T-helper 1 cell (primary cell): ENCODE measurements around the gene ZNF260.
"Not testable (repeated sequence)": the region's sequence is repeated elsewhere in the genome, so short reads cannot be mapped to it uniquely, and the experiment has no call there.

ENCODE experiments used
- DNase-seq, 5 donors: peaks; one replicate each; pipeline ENCODE4 v3.0.0-alpha.2; 2012 to 2020
- total RNA-seq, 4 donors: gene quantifications; one replicate each; lab custom pipeline; 2026; lab: John Stamatoyannopoulos, UW

Gene ZNF260
- total RNA-seq, result 6.3 to 21.1 (median 12.9) reads per million in 4 donors

GRCh38 chr19:36528194-36528920 is at the start of gene ZNF260:
Gene ZNF260, minus strand, starts transcription at chr19:36528271. Its CDS starts 13,033 bp downstream, at chr19:36515238.
- peak; percentile 85 to 93 (median 88) for DNase-seq

- no peak for DNase-seq
These were observed 49.4 kb upstream of the ZNF260 start for GRCh38 chr19:36577271-36577996.

DNA sequence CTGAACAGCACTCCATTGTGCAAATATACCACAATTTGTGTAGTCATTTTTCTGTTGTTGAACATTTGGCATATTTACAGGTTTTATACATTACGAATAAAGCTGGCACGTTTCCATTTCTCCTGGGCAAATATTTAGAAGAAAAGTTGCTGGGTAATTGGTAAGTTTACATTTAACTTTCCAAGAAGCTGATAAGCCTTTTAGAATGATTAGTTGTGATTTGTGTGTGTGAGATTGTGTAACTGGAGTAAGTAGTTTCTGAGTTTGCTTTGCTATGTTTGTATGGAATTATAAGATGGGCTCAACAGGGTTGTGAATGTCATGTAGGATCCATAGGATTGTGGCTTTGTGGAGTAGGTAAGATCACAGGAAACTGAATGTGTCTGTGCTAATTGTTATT is 46.7 kb upstream of the ZNF260 start:
- no peak for DNase-seq

DNA sequence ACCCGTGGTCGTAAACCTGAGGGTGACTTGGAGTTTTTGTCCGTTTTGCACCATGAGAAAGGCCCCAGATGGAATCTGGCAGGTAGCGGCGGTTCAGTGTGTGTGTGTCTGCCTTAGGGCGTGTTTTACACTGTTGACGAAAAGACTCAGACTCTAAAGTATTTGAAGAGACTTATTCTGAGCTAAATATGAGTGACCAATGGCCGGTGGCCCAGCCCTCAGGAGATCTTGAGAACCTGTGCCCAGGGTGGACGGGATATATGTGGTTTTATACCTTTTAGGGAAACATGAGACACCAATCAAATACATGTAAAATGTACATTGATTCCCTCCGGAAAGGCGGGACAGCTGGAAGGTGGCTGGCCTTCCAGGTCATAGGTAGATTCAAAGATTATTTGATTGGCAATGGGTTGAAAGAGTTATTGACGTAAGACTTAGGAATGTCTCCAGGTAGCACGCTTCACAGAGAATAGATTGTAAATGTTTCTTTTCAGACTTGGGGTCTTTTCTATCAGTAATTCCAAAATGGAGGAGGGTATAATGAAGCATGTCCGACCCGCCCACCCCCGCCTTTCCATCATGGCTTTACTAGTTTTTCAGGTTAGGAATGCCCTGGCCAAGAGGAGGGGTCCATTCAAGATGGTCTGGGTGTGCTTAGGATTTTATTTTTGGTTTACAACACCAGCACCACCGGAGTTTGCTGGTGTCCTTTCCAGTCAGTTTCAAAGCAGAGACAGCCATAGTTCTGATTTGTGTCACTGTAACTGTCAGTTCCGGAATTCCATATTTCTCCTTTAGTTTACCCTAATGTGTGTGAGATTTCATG is 46.0 kb upstream of the ZNF260 start:
- no peak for DNase-seq

DNA sequence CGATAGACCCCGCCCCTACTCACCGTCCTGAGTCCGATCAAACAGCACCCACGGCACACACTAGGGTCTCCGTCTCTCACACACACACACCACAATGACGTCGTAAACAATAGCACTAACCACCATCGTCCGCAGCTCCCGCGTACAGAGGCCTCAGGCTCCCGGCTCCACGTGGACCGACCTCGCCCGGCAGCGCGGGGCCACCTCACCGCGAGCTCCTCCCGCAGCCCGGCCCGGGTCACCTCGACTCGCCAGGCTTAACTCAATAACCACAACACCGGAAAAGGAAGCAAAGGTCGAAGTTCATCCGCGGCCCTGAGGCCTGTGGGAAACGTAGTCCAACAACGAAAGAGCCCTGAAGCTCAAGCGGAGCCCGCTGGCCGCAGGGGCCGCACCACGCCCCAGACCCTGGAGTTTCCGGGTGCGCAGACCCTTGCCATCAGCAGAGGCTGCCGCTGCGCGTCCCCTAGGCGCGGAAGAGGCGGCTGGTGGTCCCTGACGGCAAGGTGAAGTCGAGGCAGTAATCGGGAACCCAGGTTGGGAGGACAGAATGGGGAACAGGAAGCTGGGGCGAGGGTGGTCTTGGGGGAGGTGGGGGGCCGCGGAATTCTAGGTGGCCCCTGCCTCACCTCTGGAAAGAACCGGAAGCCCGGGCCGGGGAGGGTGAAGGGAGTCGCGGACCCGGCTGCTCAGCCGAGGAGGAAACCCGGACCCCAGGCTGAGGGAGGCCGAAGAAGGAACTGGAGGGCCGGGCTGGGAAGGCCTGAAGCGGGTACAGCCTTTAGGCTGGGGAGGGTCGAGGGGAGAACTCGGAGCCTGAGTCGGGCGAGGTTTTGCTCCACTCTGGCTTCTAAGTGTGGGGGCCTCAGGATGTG is 45.2 kb upstream of the ZNF260 start, which contains the start of gene ZNF529:
Gene ZNF529, minus strand, starts transcription at position 273 of the 875 bp plus-strand sequence. CDS start 946 bp downstream, outside the sequence.
- DNase-seq, result peak; percentile 70 to 89 (median 77)

DNA sequence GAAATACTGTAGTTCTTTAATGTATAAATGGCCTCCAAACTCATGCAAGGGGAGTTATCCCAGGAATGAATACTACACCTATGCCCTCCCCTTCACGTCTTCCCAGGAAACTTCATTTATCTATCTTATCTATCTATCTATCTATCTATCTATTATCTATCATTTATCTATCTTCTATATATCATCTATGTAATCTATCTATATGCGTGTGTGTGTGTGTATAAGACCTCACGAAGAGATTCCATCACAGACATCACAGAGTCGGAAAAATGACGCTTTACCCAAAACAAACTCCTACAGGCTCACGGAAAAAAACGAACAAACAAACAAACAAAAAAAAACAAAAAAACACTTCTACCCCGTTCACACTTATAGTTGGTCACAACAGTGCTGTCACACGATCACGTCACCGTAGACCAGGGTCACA is 44.5 kb upstream of the ZNF260 start:
- DNase-seq, result no peak

- no peak for DNase-seq
These were observed 36.3 kb upstream of the ZNF260 start for GRCh38 chr19:36564391-36564790.

- peak in 1 of 5 donors; percentile 1 for DNase-seq
These were observed 19.1 kb upstream of the ZNF260 start for GRCh38 chr19:36547001-36547732.

DNA sequence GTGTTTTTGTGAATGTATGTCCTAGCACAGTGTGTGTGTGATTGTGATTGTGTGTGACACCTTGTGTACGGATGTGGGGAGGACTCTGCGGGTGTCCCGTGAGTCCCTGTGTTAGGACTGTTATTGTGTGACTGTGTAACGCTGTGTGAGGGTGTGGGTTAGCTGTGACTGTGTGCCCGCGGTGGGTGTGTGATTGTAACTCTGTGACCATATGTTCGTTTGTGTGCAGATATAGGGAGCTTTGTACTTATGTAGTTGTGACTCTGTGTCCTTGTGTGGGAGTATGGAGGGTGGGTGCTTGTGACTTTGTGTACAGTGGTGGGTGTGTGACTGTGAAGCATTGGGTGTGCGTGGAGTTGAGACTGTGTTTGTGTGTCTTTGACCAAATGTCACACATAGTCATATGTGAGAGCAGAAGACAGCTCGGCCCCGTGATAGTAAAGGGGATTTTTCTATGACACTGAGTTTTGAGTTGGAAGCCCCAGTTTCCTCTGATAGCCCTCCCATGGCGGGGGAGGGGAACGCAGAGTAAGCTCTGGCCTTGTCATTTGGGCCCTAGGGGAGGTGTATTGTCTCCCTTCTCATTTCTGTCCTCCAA is 949 bp upstream of the ZNF260 start:
- DNase-seq, result peak in 2 of 5 donors; percentile 0 to 11

DNA sequence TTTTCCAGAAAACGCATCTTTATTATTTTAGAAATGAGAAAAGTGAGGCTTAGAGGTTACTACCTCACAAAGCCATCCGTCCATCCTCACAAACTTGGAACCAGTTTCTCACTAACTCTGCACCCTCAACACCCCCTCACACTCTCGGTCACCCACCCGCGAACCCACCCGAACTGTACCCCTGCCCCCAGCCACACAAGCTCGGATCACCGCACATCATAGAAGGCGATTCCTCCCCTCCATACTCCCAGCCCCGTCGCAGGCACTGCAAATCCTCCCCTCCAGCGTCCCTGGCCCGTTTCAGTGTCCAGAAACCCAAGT is 238 bp downstream of the ZNF260 start:
- no peak for DNase-seq

DNA sequence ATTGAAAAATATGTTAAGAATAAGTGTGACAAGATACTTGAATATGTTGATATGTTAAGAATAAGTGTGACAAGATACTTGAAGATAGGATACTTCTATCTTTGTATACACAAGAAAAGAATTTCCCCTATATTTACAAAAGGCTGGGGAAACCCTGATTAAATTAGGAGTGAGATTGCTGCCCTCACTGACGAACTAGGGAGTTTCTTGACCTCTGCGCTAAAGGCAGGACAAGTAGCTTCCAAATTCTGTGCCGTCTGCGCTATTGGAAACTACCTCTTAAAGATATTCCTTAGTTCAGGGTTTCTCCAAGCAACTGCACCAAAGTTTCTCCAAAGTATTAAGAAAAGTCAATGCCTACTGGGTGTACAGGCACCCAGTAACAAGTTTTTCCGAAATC is 730 bp downstream of the ZNF260 start:
- no peak for DNase-seq

- DNase-seq, result no peak
These were observed 1.5 kb downstream of the ZNF260 start for GRCh38 chr19:36526581-36526980.

DNA sequence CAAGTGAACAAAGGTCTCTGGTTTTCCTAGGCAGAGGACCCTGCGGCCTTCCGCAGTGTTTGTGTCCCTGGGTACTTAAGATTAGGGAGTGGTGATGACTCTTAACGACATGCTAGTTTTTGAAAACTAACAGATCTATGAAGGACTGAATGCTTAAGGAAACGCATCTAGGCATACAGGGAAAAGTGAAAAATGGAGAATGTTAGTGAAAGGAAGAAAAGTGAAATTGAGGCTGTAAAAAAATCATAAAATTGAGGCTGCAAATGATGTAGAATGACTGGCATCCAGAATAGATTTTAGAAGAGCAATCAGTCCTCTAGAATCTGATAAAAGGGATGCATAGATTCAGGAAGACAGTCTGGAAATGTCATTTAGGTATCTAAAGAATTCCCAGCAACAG is 3.5 kb downstream of the ZNF260 start:
- DNase-seq, result no peak

DNA sequence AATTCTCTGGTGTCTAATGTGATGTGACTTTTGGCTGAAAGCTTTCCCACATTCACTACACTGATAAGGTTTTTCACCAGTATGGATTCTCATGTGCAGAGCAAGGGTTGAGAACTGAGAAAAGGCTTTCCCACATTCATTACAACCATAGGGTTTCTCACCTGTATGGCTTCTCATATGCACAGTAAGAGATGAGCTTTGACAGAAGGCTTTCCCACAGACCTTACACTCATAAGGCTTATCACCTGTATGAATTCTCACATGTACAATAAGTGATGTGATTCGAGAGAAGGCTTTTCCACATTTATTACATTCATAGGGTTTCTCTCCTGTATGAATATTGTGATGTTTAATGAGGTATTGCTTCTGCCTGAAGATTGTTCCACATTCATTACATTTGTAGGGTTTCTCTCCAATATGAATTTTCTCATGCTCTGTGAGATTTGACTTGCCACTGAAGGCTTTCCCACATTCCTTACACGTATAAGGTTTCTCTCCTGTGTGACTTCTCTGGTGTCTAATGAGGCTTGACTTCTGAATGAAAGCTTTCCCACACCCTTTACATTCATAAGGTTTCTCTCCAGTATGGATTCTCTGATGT is 14.0 kb downstream of the ZNF260 start:
- no peak for DNase-seq

- no peak for DNase-seq
These were observed 19.7 kb downstream of the ZNF260 start for GRCh38 chr19:36508325-36508724.

GRCh38 chr19:36501973-36502372 is 26.1 kb downstream of the ZNF260 start:
- no peak for DNase-seq

- DNase-seq, result no peak
These were observed 31.1 kb downstream of the ZNF260 start for GRCh38 chr19:36497001-36497400.

DNA sequence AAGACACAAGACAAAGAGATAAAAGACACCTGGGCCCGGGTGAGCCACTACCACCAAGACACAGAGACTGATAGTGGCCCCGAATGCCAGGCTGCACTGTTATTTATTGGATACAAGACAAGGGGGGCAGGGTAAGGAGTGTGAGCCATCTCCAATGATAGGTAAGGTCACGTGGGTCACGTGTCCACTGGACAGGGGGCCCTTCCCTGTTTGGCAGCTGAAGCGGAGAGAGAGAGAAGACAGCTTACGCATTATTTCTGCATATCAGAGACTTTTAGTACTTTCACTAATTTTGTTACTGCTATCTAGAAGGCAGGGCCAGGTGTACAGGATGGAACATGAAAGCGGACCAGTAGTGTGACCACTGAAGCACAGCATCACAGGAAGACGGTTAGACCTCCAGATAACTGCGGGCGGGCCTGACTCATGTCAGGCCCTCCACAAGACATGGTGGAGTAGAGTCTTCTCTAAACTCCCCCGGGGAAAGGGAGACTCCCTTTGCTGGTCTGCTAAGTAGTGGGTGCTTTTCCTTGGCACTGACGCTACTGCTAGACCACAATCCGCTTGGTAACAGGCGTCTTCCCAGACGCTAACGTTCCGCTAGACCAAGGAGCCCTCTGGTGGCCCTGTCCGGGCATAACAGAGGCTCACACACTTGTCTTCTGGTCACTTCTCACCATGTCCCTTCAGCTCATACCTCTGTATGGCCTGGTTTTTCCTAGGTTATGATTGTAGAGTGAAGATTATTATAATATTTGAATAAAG is 35.2 kb downstream of the ZNF260 start:
- peak in 1 of 5 donors; percentile 8 for DNase-seq

- not testable (repeated sequence) for DNase-seq
These were observed 37.2 kb downstream of the ZNF260 start for GRCh38 chr19:36490846-36491245.
